ENCODE data around the gene ATG9B.

The ATG9B gene

DNA sequence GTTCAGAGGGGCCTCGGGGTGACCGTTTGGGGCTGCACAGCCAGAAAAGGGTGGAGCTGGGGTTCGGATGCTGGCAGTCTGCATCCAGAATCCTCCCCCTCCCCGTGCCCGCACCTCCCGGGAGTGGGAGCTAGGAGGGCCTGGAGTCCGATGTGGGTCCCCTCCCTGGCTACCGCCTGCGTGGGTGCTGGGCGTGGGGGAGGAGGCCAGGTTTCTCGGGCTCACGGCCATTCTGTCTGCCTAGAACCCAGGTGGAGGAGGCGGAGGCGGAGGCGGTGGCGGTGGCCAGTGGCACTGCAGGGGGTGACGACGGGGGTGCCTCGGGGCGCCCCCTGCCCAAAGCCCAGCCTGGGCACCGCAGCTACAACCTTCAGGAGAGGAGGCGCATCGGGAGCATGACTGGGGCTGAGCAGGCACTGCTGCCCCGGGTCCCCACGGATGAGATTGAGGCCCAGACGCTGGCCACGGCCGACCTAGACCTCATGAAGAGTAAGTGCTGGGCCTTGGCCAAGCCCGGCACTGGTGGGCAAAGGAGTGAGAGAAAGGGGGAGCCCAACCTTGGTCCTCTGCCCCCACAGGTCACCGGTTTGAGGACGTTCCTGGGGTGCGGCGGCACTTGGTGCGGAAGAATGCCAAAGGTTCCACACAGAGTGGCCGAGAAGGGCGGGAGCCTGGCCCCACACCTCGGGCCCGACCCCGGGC, 42.1 kb upstream of the ATG9B start:
- Histone ChIP-seq H3K36me3 (ENCODE audit: control insufficient read depth in 2 of 2, insufficient read depth in 1 of 2, low read length in 2 of 2) (peaks cover 3 to 89% of the 10 kb centered on the region in 2 experiments), H3K4me1 (ENCODE audit: control insufficient read depth, insufficient read depth, low read length) (no peaks in the 10 kb centered on the region), H3K4me3 (ENCODE audit: low read depth, low read length) (no peak overlapping the region), H3K27ac (ENCODE audit: extremely low read depth, low read depth, low read length) (no peak overlapping the region), H3K9me3 (ENCODE audit: control insufficient read depth, insufficient read depth, low read depth, low read length) (no peaks in the 10 kb centered on the region)
- CTCF ChIA-PET = interaction anchor here (1.0 kb wide), 1 partner anchor 44 kb away, joined by 4 read pairs; no protein-coding TSS in a partner anchor
- TF ChIP-seq EGR2 (tag by site-specific recombination; IDR thresholded peaks at IDR 0.05; ENCODE audit: low read depth) (peak; percentile 34; the same call in 1 of the 2 replicates), ZBTB7A (tag by site-specific recombination; IDR thresholded peaks at IDR 0.05; ENCODE audit: low read depth) (no peak)
- POLR2A ChIA-PET = interaction anchor here (1.1 to 2.6 kb wide), 4 partner anchors 10 to 17 kb away, joined by 3 to 8 read pairs (median 6); partner anchors contain the start of genes FASTK and TMUB1

DNA sequence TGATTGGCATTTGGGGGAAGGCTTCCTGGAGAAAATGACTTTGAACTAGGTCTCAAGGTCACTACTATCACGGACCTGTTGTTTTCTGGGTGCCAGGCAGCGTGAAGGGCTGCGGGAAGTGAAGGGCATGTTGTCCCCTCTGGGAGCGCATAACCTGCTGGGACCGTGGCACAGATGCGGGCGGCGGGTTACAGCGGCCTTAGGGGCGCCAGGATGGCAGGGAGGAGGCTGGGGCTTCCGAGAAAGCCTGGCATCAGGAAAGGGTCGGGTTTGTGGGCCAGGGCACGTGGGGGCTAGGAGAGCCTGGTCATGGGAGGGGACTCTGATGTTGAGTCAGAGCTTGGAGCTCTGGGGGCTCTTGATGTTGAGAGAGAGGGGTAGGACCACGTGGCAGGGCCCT, 41.2 kb upstream of the ATG9B start:
- H3K27ac ChIP-seq (ENCODE audit: extremely low read depth, low read depth, low read length) = no peak overlapping the region

DNA sequence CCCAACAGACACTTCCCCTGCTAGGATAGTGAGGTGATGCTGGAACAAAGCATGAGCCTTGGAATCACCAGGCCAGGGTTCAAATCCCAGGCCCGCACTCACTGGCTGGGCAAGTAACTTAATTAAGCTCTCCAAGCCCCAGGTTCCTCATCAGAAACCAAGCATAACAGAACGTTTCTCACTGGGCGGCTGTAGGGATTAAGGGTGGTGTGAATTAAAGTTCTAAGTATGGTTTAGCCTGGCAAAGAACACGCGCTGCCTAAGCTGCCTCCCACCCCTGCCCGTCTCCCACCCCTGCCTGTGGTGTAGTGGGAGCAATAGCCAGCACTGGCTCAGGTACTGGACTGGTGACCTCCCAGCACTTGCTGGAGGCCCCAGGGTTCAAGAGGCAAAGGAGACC, 40.7 kb upstream of the ATG9B start:
- Histone ChIP-seq H3K4me3 (ENCODE audit: low read depth, low read length) (no peak overlapping the region), H3K4me1 (ENCODE audit: control insufficient read depth, insufficient read depth, low read length) (no peaks in the 10 kb centered on the region), H3K9me3 (ENCODE audit: control insufficient read depth, insufficient read depth, low read depth, low read length) (no peaks in the 10 kb centered on the region), H3K27ac (ENCODE audit: extremely low read depth, low read depth, low read length) (no peak overlapping the region), H3K36me3 (ENCODE audit: control insufficient read depth in 2 of 2, insufficient read depth in 1 of 2, low read length in 2 of 2) (peaks cover 3 to 75% of the 10 kb centered on the region in 2 experiments)
- TF ChIP-seq, protein P1, sequence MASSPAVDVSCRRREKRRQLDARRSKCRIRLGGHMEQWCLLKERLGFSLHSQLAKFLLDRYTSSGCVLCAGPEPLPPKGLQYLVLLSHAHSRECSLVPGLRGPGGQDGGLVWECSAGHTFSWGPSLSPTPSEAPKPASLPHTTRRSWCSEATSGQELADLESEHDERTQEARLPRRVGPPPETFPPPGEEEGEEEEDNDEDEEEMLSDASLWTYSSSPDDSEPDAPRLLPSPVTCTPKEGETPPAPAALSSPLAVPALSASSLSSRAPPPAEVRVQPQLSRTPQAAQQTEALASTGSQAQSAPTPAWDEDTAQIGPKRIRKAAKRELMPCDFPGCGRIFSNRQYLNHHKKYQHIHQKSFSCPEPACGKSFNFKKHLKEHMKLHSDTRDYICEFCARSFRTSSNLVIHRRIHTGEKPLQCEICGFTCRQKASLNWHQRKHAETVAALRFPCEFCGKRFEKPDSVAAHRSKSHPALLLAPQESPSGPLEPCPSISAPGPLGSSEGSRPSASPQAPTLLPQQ (tag by site-specific recombination; IDR thresholded peaks at IDR 0.05) = no peak
- TF ChIP-seq ZNF623 (tag by site-specific recombination; IDR thresholded peaks at IDR 0.05) (no peak), MYNN (tag by site-specific recombination; IDR thresholded peaks at IDR 0.05; ENCODE audit: borderline replicate concordance) (no peak), ZNF701 (tag by site-specific recombination; IDR thresholded peaks at IDR 0.05) (no peak), ZNF560 (tag by site-specific recombination; IDR thresholded peaks at IDR 0.05; ENCODE audit: borderline replicate concordance) (no peak), EGR2 (tag by site-specific recombination; IDR thresholded peaks at IDR 0.05; ENCODE audit: low read depth) (no peak), YY1 (tag by site-specific recombination; IDR thresholded peaks at IDR 0.05) (no peak), WT1 (tag by site-specific recombination; IDR thresholded peaks at IDR 0.05) (no peak), HOXA7 (CRISPR knock-in tag; IDR thresholded peaks at IDR 0.05; ENCODE audit: borderline replicate concordance) (no peak), SCRT1 (tag by site-specific recombination; IDR thresholded peaks at IDR 0.05; ENCODE audit: borderline replicate concordance) (no peak), ZNF239 (tag by site-specific recombination; IDR thresholded peaks at IDR 0.05) (no peak), GLI2 (tag by site-specific recombination; IDR thresholded peaks at IDR 0.05; ENCODE audit: borderline replicate concordance, low read depth) (no peak), ZNF549 (tag by site-specific recombination; IDR thresholded peaks at IDR 0.05) (no peak)
- TF ChIP-seq, protein P2, sequence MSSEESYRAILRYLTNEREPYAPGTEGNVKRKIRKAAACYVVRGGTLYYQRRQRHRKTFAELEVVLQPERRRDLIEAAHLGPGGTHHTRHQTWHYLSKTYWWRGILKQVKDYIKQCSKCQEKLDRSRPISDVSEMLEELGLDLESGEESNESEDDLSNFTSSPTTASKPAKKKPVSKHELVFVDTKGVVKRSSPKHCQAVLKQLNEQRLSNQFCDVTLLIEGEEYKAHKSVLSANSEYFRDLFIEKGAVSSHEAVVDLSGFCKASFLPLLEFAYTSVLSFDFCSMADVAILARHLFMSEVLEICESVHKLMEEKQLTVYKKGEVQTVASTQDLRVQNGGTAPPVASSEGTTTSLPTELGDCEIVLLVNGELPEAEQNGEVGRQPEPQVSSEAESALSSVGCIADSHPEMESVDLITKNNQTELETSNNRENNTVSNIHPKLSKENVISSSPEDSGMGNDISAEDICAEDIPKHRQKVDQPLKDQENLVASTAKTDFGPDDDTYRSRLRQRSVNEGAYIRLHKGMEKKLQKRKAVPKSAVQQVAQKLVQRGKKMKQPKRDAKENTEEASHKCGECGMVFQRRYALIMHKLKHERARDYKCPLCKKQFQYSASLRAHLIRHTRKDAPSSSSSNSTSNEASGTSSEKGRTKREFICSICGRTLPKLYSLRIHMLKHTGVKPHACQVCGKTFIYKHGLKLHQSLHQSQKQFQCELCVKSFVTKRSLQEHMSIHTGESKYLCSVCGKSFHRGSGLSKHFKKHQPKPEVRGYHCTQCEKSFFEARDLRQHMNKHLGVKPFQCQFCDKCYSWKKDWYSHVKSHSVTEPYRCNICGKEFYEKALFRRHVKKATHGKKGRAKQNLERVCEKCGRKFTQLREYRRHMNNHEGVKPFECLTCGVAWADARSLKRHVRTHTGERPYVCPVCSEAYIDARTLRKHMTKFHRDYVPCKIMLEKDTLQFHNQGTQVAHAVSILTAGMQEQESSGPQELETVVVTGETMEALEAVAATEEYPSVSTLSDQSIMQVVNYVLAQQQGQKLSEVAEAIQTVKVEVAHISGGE (tag by site-specific recombination; conservative IDR thresholded peaks at IDR 0.05; ENCODE audit: low read depth) = no peak
- ChIA-PET CTCF (interaction anchor here (0.6 kb wide), 1 partner anchor 20 kb away, joined by 3 read pairs; no protein-coding TSS in a partner anchor), POLR2A (interaction anchor here (1.1 to 1.6 kb wide), 2 partner anchors 16 to 18 kb away, joined by 3 to 6 read pairs; partner anchors contain the start of genes FASTK and TMUB1)

More for the DNA sequence above, 41.2 kb upstream of the ATG9B start:
- CTCF ChIA-PET = interaction anchor here (0.6 kb wide), 1 partner anchor 20 kb away, joined by 3 read pairs; no protein-coding TSS in a partner anchor
- Histone ChIP-seq H3K4me1 (ENCODE audit: control insufficient read depth, insufficient read depth, low read length) (no peaks in the 10 kb centered on the region), H3K9me3 (ENCODE audit: control insufficient read depth, insufficient read depth, low read depth, low read length) (no peaks in the 10 kb centered on the region), H3K4me3 (ENCODE audit: low read depth, low read length) (no peak overlapping the region), H3K36me3 (ENCODE audit: control insufficient read depth in 2 of 2, insufficient read depth in 1 of 2, low read length in 2 of 2) (peaks cover 3 to 80% of the 10 kb centered on the region in 2 experiments)
- POLR2A ChIA-PET = interaction anchor here (1.1 to 1.9 kb wide), 3 partner anchors 10 to 18 kb away, joined by 3 to 7 read pairs (median 6); partner anchors contain the start of genes FASTK and TMUB1
- TF ChIP-seq ZNF514 (tag by site-specific recombination; IDR thresholded peaks at IDR 0.05) (no peak), GLIS2 (tag by site-specific recombination; IDR thresholded peaks at IDR 0.05) (no peak), ZNF561 (tag by site-specific recombination; IDR thresholded peaks at IDR 0.05; ENCODE audit: borderline replicate concordance) (no peak), ZNF670 (tag by site-specific recombination; IDR thresholded peaks at IDR 0.05; ENCODE audit: low read depth) (no peak), ZNF112 (tag by site-specific recombination; IDR thresholded peaks at IDR 0.05) (no peak), ZIC2 (tag by site-specific recombination; IDR thresholded peaks at IDR 0.05) (no peak), ZNF626 (tag by site-specific recombination; IDR thresholded peaks at IDR 0.05) (no peak)
- TF ChIP-seq, protein P3, sequence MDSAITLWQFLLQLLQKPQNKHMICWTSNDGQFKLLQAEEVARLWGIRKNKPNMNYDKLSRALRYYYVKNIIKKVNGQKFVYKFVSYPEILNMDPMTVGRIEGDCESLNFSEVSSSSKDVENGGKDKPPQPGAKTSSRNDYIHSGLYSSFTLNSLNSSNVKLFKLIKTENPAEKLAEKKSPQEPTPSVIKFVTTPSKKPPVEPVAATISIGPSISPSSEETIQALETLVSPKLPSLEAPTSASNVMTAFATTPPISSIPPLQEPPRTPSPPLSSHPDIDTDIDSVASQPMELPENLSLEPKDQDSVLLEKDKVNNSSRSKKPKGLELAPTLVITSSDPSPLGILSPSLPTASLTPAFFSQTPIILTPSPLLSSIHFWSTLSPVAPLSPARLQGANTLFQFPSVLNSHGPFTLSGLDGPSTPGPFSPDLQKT (IDR thresholded peaks at IDR 0.05; ENCODE audit: borderline replicate concordance, low read depth, low read length) = no peak
- TF ChIP-seq, protein P4, sequence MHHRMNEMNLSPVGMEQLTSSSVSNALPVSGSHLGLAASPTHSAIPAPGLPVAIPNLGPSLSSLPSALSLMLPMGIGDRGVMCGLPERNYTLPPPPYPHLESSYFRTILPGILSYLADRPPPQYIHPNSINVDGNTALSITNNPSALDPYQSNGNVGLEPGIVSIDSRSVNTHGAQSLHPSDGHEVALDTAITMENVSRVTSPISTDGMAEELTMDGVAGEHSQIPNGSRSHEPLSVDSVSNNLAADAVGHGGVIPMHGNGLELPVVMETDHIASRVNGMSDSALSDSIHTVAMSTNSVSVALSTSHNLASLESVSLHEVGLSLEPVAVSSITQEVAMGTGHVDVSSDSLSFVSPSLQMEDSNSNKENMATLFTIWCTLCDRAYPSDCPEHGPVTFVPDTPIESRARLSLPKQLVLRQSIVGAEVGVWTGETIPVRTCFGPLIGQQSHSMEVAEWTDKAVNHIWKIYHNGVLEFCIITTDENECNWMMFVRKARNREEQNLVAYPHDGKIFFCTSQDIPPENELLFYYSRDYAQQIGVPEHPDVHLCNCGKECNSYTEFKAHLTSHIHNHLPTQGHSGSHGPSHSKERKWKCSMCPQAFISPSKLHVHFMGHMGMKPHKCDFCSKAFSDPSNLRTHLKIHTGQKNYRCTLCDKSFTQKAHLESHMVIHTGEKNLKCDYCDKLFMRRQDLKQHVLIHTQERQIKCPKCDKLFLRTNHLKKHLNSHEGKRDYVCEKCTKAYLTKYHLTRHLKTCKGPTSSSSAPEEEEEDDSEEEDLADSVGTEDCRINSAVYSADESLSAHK (tag by site-specific recombination; IDR thresholded peaks at IDR 0.05) = no peak

All from HEK293 (cell line).